Measurements from ENCODE around the gene EIPR1.

GRCh38 chr2:3299703-3300102 is 77.9 kb downstream of the EIPR1 start:
- TF ChIP-seq TOX (CRISPR knock-in tag; IDR thresholded peaks at IDR 0.05; ENCODE audit: borderline replicate concordance) (no peak), ISL1 (CRISPR knock-in tag; IDR thresholded peaks at IDR 0.05) (no peak), ZFP30 (CRISPR knock-in tag; IDR thresholded peaks at IDR 0.05) (no peak), OSR1 (CRISPR knock-in tag; IDR thresholded peaks at IDR 0.05) (no peak), BACH2 (CRISPR knock-in tag; IDR thresholded peaks at IDR 0.05; ENCODE audit: borderline replicate concordance) (no peak), CREB5 (CRISPR knock-in tag; IDR thresholded peaks at IDR 0.05; ENCODE audit: low read depth) (no peak)
- TF ChIP-seq, protein P1, sequence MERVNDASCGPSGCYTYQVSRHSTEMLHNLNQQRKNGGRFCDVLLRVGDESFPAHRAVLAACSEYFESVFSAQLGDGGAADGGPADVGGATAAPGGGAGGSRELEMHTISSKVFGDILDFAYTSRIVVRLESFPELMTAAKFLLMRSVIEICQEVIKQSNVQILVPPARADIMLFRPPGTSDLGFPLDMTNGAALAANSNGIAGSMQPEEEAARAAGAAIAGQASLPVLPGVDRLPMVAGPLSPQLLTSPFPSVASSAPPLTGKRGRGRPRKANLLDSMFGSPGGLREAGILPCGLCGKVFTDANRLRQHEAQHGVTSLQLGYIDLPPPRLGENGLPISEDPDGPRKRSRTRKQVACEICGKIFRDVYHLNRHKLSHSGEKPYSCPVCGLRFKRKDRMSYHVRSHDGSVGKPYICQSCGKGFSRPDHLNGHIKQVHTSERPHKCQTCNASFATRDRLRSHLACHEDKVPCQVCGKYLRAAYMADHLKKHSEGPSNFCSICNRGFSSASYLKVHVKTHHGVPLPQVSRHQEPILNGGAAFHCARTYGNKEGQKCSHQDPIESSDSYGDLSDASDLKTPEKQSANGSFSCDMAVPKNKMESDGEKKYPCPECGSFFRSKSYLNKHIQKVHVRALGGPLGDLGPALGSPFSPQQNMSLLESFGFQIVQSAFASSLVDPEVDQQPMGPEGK (CRISPR knock-in tag; IDR thresholded peaks at IDR 0.05; ENCODE audit: borderline replicate concordance): no peak
